CD14-positive monocyte (primary cell): Measurements from ENCODE around the gene IL15RA. TPM values are rescaled to one million over a fixed set of nuclear protein-coding genes. Genes with fewer than 3 reads are reported as not detected.

Experiments
- DNase-seq, 3 donors: peaks; one replicate each; pipeline ENCODE4 v3.0.0-alpha.2; 2011 to 2022
- H2AFZ ChIP-seq: 2 replicates; pipeline ENCODE4 v1.6.0; 2012; ENCODE audit warnings: mild to moderate bottlenecking, low read depth, low read length, inconsistent platforms; ENCODE audit not compliant: insufficient read depth, poor library complexity, severe bottlenecking
- H3K27ac ChIP-seq, 2 donors: 1 replicate in 1 of 2; 2 replicates in 1 of 2; pipeline ENCODE4 v1.5.1; 2012 to 2013; ENCODE audit warnings: low read length in 2 of 2, control low read depth in 1 of 2, inconsistent platforms in 1 of 2, low read depth in 1 of 2, mild to moderate bottlenecking in 1 of 2
- H3K27me3 ChIP-seq, 2 donors: one replicate each; pipeline versions ENCODE4 v1.6.0 to v1.6.1; 2011 to 2013; ENCODE audit warnings: low read length in 2 of 2; ENCODE audit not compliant: control insufficient read depth in 2 of 2, insufficient read depth in 2 of 2
- H3K36me3 ChIP-seq, 2 donors: replicated peaks in 1 of 2; 1 replicate in 1 of 2; 2 replicates in 1 of 2; pipeline versions ENCODE4 v1.5.1 to v1.6.1; 2012 to 2013; ENCODE audit warnings: low read length in 2 of 2, control low read depth in 1 of 2, inconsistent platforms in 1 of 2, mild to moderate bottlenecking in 1 of 2; ENCODE audit not compliant: insufficient read depth in 2 of 2, control insufficient read depth in 1 of 2
- H3K4me1 ChIP-seq, 2 donors: 1 replicate in 1 of 2; 2 replicates in 1 of 2; pipeline versions ENCODE4 v1.5.1 to v1.6.1; 2012 to 2013; ENCODE audit warnings: low read length in 2 of 2, control low read depth in 1 of 2, inconsistent platforms in 1 of 2, mild to moderate bottlenecking in 1 of 2, moderate library complexity in 1 of 2; ENCODE audit not compliant: insufficient read depth in 2 of 2, control insufficient read depth in 1 of 2
- H3K4me2 ChIP-seq: replicated peaks from 2 replicates; pipeline ENCODE3; 2012; ENCODE audit warnings: low read length, moderate library complexity, mild to moderate bottlenecking; ENCODE audit not compliant: poor library complexity, severe bottlenecking; ENCODE audit errors: extremely low read depth
- H3K4me3 ChIP-seq, 3 experiments: fragments of 200-600 bp in 1 of 3; sonication (generic) in 1 of 3; replicated peaks in 1 of 3; 1 replicate in 2 of 3; 2 replicates in 1 of 3; pipeline ENCODE4 v1.5.1; 2011 to 2013; ENCODE audit warnings: low read length in 3 of 3, mild to moderate bottlenecking in 3 of 3, control low read depth in 2 of 3, low read depth in 2 of 3, inconsistent platforms in 1 of 3, moderate library complexity in 1 of 3
- H3K79me2 ChIP-seq: 2 replicates; pipeline ENCODE4 v1.6.0; 2012; ENCODE audit warnings: mild to moderate bottlenecking, control low read depth, inconsistent platforms, low read length, moderate library complexity; ENCODE audit not compliant: insufficient read depth
- H3K9ac ChIP-seq: 2 replicates; pipeline ENCODE4 v1.6.0; 2017; ENCODE audit warnings: low read length, mild to moderate bottlenecking; ENCODE audit not compliant: insufficient read depth, poor library complexity, severe bottlenecking
- H3K9me3 ChIP-seq, 2 donors: replicated peaks in 1 of 2; 1 replicate in 1 of 2; 2 replicates in 1 of 2; pipeline versions ENCODE4 v1.5.1 to v1.6.1; 2012 to 2013; ENCODE audit warnings: low read length in 2 of 2, control low read depth in 1 of 2; ENCODE audit not compliant: control insufficient read depth in 1 of 2, insufficient read depth in 1 of 2
- H4K20me1 ChIP-seq: 2 replicates; pipeline ENCODE4 v1.6.0; 2012; ENCODE audit warnings: mild to moderate bottlenecking, low read length, control low read depth, moderate library complexity; ENCODE audit not compliant: insufficient read depth
- H3K27ac Mint-ChIP-seq, 7 donors: one replicate each; pipeline ENCODE4 v1.8.0; 2020; ENCODE audit warnings: mild to moderate bottlenecking in 7 of 7, mixed read lengths in 7 of 7, moderate library complexity in 6 of 7, inconsistent platforms in 2 of 7
- H3K27me3 Mint-ChIP-seq, 3 donors: one replicate each; pipeline ENCODE4 v1.8.0; 2021 to 2022; ENCODE audit warnings: low read depth in 3 of 3, mild to moderate bottlenecking in 3 of 3, mixed read lengths in 3 of 3, moderate library complexity in 3 of 3, inconsistent platforms in 1 of 3
- H3K36me3 Mint-ChIP-seq, 2 donors: one replicate each; pipeline ENCODE4 v1.8.0; 2020; ENCODE audit warnings: mixed read lengths in 2 of 2, inconsistent platforms in 1 of 2, mild to moderate bottlenecking in 1 of 2
- H3K4me1 Mint-ChIP-seq: one replicate; pipeline ENCODE4 v1.8.0; 2020; ENCODE audit warnings: mild to moderate bottlenecking, mixed read lengths
- H3K4me3 Mint-ChIP-seq, 2 donors: one replicate each; pipeline ENCODE4 v1.8.0; 2020; ENCODE audit warnings: mild to moderate bottlenecking in 2 of 2, mixed read lengths in 2 of 2, moderate library complexity in 1 of 2
- H3K9me3 Mint-ChIP-seq, 7 donors: one replicate each; pipeline ENCODE4 v1.8.0; 2020 to 2022; ENCODE audit warnings: mixed read lengths in 7 of 7, mild to moderate bottlenecking in 6 of 7, moderate library complexity in 6 of 7, inconsistent platforms in 2 of 7
- WGBS: methylation state at CpG from one replicate; pipeline ENCODE4 v1.1.5; 2013; ENCODE audit warnings: missing lambda C conversion rate; ENCODE audit not compliant: insufficient coverage; 5-methylcytosine and 5-hydroxymethylcytosine counted together
- intact Hi-C, 2 donors: fragments of 100-400 bp; cut with micrococcal nuclease; formaldehyde crosslinking; loops; one replicate each; pipeline versions ENCODE4 v1.15.0 to v1.15.1; 2023
- polyA plus RNA-seq, 3 donors: library from polyadenylated mRNA; depleted of rRNA in 1 of 3; unstranded in 2 of 3; stranded (reverse) in 1 of 3; fragments of 300-500 nt in 2 of 3; fragments of >200 nt in 1 of 3; fragmentation: Illumina TruSeq in 2 of 3; gene quantifications; 1 replicate in 2 of 3; 2 replicates in 1 of 3; pipeline ENCODE4 v1.2.3, GENCODE V29; 2012 to 2021
- TF ChIP-seq, protein P1 (sequence below): fragments of 200-600 bp; IDR thresholded peaks from one replicate; pipeline ENCODE4 v1.8.0; 2022; ENCODE audit warnings: antibody characterized with exemption, mild to moderate bottlenecking

The IL15RA gene
- polyA plus RNA-seq, 3 donors, result 12.4 to 23.1 (median 12.6) TPM

DNA sequence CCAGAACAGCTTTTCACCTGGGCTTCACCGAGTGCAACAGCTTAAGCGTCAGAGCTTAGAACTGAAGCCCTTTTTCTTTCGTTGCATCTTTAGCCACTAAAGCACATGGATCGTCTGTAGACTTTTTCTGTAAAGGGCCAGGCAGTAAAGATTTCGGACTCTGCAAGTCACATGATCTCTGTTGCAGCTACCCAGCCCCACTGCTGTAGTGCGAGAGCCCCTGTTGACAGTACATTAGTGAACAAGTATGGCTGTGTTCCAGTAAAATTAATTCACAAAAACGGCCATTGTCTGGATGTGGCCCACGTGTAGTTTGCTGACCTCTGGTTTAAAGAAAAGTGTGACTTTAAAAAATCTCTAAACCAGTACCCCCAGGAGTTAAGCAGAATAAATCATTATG is 47.9 kb downstream of the IL15RA start:
- DNase-seq, result no peak
- Histone ChIP-seq H3K9me3 (no peaks in the 10 kb centered on the region), H2AFZ (no peak overlapping the region), H3K36me3 (peaks cover 62 to 82% of the 10 kb centered on the region in 2 donors), H4K20me1 (no peaks in the 10 kb centered on the region), H3K4me1 (peaks cover 4 to 5% of the 10 kb centered on the region in 2 donors), H3K4me2 (no peak overlapping the region), H3K79me2 (no peaks in the 10 kb centered on the region), H3K9ac (no peak overlapping the region), H3K27me3 (no peaks in the 10 kb centered on the region), H3K27ac (peak overlapping the region in 1 of 2 donors; percentile 32), H3K4me3 (no peak overlapping the region)
- Mint-ChIP-seq H3K27me3 (peaks cover 0 to 1% (median 0%) of the 10 kb centered on the region in 3 donors), H3K36me3 (peaks cover 68 to 97% of the 10 kb centered on the region in 2 donors), H3K27ac (no peak overlapping the region), H3K9me3 (no peaks in the 10 kb centered on the region), H3K4me3 (no peak overlapping the region), H3K4me1 (peaks cover 12% of the 10 kb centered on the region)
- 87% methylated on average over 6 of the region's 8 CpGs for WGBS
- intact Hi-C loops, result no loop called here
- TF ChIP-seq, protein P1, sequence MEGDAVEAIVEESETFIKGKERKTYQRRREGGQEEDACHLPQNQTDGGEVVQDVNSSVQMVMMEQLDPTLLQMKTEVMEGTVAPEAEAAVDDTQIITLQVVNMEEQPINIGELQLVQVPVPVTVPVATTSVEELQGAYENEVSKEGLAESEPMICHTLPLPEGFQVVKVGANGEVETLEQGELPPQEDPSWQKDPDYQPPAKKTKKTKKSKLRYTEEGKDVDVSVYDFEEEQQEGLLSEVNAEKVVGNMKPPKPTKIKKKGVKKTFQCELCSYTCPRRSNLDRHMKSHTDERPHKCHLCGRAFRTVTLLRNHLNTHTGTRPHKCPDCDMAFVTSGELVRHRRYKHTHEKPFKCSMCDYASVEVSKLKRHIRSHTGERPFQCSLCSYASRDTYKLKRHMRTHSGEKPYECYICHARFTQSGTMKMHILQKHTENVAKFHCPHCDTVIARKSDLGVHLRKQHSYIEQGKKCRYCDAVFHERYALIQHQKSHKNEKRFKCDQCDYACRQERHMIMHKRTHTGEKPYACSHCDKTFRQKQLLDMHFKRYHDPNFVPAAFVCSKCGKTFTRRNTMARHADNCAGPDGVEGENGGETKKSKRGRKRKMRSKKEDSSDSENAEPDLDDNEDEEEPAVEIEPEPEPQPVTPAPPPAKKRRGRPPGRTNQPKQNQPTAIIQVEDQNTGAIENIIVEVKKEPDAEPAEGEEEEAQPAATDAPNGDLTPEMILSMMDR, result no peak

DNA sequence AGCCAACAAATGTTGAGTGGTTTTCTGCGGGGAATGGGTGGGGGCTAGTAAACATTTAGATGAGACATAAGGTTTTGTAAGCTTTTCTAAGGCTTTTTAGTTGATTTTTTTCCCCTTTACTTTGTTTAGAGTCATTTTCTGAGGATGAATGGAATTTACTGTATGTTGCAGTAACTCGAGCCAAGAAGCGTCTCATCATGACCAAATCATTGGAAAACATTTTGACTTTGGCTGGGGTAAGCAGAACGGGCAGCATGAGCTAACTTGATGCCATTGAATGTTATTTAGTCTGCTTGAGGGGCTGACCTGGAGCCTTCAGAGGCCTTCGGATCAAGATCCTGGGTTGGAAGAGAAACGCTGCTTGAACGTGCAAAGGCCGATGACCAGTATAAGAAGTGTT is 50.0 kb downstream of the IL15RA start:
- Mint-ChIP-seq H3K9me3 (no peaks in the 10 kb centered on the region), H3K27me3 (peaks cover 0 to 1% (median 0%) of the 10 kb centered on the region in 3 donors), H3K27ac (peak overlapping the region in 2 of 7 donors; percentile 67 to 78), H3K36me3 (peaks cover 82 to 97% of the 10 kb centered on the region in 2 donors), H3K4me1 (peaks cover 3% of the 10 kb centered on the region), H3K4me3 (no peak overlapping the region)
- Histone ChIP-seq H3K27ac (no peak overlapping the region), H4K20me1 (no peaks in the 10 kb centered on the region), H3K79me2 (no peaks in the 10 kb centered on the region), H3K9ac (no peak overlapping the region), H3K36me3 (peaks cover 81 to 95% of the 10 kb centered on the region in 2 donors), H3K27me3 (no peaks in the 10 kb centered on the region), H3K9me3 (no peaks in the 10 kb centered on the region), H3K4me1 (peaks cover 0 to under 1% of the 10 kb centered on the region in 2 donors), H2AFZ (no peak overlapping the region), H3K4me2 (no peak overlapping the region), H3K4me3 (no peak overlapping the region)
- WGBS, result 100% methylated on average over 4 of the region's 8 CpGs
- TF ChIP-seq, protein P1, result no peak
- intact Hi-C loops, result no loop called here
- DNase-seq, result no peak
